T-helper 2 cell treated with Interferon-gamma antibody and Interleukin-4, amounts not matched to agents 5 μg/mL and 100 μg/mL, for 36 hours (primary cell): ENCODE data around the gene HBE1.
"Not testable (repeated sequence)": the region's sequence is repeated elsewhere in the genome, so short reads cannot be mapped to it uniquely, and the experiment has no call there.

Experiments
- DNase-seq: peaks from one replicate; pipeline ENCODE4 v3.0.0; 2021; ENCODE audit warnings: low spot score
- H3K27ac Mint-ChIP-seq: one replicate; pipeline ENCODE4 v1.8.0; 2021; ENCODE audit warnings: mild to moderate bottlenecking, mixed read lengths
- H3K27me3 Mint-ChIP-seq: one replicate; pipeline ENCODE4 v1.8.0; 2021; ENCODE audit warnings: low read depth, mixed read lengths
- H3K36me3 Mint-ChIP-seq: one replicate; pipeline ENCODE4 v1.8.0; 2021; ENCODE audit warnings: low read depth, mixed read lengths
- H3K4me1 Mint-ChIP-seq: one replicate; pipeline ENCODE4 v1.8.0; 2021; ENCODE audit warnings: low read depth, mixed read lengths
- H3K4me3 Mint-ChIP-seq: one replicate; pipeline ENCODE4 v1.8.0; 2022; ENCODE audit warnings: mild to moderate bottlenecking, moderate library complexity, mixed read lengths
- H3K9me3 Mint-ChIP-seq: one replicate; pipeline ENCODE4 v1.8.0; 2021; ENCODE audit warnings: mixed read lengths

HBE1 gene

DNA sequence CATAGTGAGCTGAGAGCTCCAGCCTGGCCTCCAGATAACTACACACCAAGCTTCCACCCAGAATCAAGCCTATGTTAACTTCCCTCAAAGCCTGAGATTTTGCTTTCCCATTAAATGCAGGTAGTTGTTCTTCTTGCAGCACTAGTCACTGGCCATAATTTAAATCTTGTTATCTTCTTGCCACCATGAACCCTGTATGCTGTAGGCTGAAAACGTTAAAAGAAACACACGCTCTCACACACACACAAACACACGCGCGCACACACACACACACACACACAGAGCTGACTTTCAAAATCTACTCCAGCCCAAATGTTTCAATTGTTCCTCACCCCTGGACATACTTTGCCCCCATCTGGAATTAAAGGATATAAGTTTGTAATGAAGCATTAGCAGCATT lies 16.3 kb downstream of the HBE1 start:
- H3K4me1 Mint-ChIP-seq, H3K4me3 Mint-ChIP-seq, H3K9me3 Mint-ChIP-seq, H3K36me3 Mint-ChIP-seq, DNase-seq, H3K27ac Mint-ChIP-seq, H3K27me3 Mint-ChIP-seq: not testable (repeated sequence)

DNA sequence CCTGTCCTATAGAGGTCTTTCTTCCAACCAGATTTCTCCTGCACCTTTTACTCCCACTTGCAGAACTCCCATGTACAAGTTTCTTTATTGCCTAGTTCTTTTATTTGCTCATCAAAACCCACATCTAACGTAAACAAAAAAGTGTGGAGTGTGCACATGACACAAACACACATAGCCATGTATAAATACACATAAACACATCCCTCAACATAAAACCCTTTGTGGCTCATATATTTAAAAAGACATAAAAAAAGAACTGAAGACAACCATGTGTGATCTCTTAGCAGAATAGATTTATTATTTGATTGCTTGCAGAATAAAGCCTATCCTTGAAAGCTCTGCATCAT lies 16.9 kb downstream of the HBE1 start:
- Mint-ChIP-seq H3K4me3 (no peak overlapping the region), H3K27me3 (no peaks in the 10 kb centered on the region), H3K9me3 (no peaks in the 10 kb centered on the region), H3K4me1 (no peaks in the 10 kb centered on the region), H3K36me3 (no peaks in the 10 kb centered on the region), H3K27ac (no peak overlapping the region)
- DNase-seq = no peak

DNA sequence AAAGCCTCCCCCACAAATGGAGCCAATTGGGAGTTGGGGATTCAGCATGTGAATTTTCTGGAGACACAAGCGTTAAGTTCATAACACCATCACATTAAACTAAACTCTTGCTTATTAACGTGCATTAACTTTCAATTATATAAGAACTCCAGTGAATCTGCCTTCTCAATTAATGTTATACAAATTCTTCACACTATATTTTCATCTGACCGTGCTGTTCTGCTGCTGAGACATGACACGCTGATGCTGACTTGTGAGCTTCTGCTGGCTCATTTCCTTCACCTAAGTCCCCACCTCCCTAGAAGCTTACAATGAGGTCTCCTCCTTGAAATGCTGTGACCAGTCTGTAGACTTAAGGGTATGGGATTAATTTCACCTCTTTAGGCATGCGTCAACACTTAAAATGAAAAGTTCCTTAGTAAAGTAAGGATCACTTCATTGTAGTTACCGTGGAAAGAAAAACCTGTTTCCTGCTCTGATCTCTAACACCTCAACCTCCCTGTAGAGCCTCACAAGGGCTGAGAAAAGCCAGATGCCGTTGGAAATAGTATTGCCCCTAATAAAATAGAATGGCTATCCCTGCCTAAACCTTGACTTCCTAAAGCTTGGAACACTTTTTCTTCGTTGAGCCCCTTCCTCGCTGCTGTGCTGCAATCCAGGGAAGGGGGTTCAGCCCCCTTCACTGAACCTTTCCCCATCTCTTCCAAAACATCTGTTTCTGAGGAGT lies 17.4 kb downstream of the HBE1 start:
- H3K27ac Mint-ChIP-seq = no peak overlapping the region
- H3K27me3 Mint-ChIP-seq = no peaks in the 10 kb centered on the region
- H3K4me1 Mint-ChIP-seq = no peaks in the 10 kb centered on the region

DNA sequence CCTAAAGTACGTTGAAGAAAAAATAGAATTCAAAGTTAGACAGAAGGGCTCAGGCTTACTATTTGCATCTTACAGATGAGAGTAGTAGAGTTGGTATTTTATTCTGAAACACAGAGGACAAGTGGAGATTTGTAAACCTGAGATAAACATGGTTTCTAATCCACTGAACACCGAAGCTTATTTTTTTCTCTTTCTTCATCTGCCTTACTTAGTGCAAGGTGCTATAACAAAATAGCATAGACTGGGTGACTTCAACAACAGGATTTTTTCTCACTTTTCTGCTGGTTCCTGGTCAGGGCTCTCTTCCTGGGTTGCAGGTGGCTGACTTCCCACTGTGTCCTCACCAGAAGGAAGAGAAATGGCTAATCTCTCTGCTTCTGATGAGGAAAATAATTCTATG lies 18.0 kb downstream of the HBE1 start:
- no peak for DNase-seq
- H3K27me3 Mint-ChIP-seq = no peaks in the 10 kb centered on the region
- H3K4me1 Mint-ChIP-seq = no peaks in the 10 kb centered on the region
- H3K36me3 Mint-ChIP-seq = no peaks in the 10 kb centered on the region
- no peak overlapping the region for H3K27ac Mint-ChIP-seq
- H3K4me3 Mint-ChIP-seq = no peak overlapping the region
- no peaks in the 10 kb centered on the region for H3K9me3 Mint-ChIP-seq

More for the DNA sequence above, 17.4 kb downstream of the HBE1 start:
- Mint-ChIP-seq H3K9me3 (no peaks in the 10 kb centered on the region), H3K4me3 (no peak overlapping the region), H3K36me3 (no peaks in the 10 kb centered on the region)
- no peak for DNase-seq

DNA sequence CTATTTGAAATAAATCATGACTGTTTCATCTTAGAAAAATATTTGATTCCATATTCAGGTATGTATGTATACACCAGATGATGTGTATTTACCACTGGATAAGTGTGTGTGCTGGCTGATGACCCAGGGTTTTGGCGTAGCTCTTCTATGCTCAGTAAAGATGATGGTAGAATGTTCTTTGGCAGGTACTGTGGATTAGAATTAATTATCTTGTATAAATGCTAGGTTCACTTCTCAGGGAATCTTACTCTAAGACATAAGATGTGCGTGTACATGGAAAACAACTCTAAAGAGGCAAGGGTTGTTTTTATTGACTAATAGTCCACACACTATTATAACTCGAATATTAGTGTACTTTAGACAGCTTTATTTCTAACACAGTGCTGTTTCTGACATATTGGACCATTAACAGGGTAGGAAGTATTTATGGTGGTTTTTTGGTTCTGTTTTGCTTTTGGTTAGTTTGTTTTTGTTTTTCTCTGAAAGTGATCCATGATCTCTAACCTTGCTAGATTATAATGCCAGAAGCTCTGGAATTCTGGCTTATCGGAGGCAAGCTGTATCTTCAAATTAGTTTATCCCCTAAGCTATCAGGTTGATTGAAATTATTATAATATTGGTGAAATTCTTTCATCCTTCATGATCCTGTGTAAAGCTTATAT lies 19.1 kb downstream of the HBE1 start:
- no peak overlapping the region for H3K4me3 Mint-ChIP-seq
- H3K27ac Mint-ChIP-seq = no peak overlapping the region
- no peaks in the 10 kb centered on the region for H3K36me3 Mint-ChIP-seq
- no peaks in the 10 kb centered on the region for H3K27me3 Mint-ChIP-seq
- no peaks in the 10 kb centered on the region for H3K4me1 Mint-ChIP-seq
- no peaks in the 10 kb centered on the region for H3K9me3 Mint-ChIP-seq
- no peak for DNase-seq

DNA sequence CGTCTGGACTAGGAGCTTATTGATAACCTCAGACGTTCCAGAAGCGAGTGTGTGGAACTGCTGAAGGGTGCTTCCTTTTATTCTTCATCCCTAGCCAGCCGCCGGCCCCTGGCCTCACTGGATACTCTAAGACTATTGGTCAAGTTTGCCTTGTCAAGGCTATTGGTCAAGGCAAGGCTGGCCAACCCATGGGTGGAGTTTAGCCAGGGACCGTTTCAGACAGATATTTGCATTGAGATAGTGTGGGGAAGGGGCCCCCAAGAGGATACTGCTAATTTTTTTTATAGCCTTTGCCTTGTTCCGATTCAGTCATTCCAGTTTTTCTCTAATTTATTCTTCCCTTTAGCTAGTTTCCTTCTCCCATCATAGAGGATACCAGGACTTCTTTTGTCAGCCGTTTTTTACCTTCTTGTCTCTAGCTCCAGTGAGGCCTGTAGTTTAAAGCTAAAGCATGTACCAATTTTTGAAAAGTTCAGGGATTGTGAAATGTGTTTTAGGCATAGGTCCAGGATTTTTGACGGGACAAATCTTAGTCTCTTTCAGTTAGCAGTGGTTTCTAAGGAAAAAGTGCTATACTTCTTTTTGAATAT lies 19.8 kb downstream of the HBE1 start, which contains the start of gene HBG1:
HBG1 (minus strand) TSS at position 51 of the 590 bp plus-strand sequence. CDS start 53 bp downstream, outside the sequence.
- H3K36me3 Mint-ChIP-seq, H3K9me3 Mint-ChIP-seq, DNase-seq, H3K4me3 Mint-ChIP-seq, H3K4me1 Mint-ChIP-seq, H3K27me3 Mint-ChIP-seq, H3K27ac Mint-ChIP-seq: not testable (repeated sequence)

DNA sequence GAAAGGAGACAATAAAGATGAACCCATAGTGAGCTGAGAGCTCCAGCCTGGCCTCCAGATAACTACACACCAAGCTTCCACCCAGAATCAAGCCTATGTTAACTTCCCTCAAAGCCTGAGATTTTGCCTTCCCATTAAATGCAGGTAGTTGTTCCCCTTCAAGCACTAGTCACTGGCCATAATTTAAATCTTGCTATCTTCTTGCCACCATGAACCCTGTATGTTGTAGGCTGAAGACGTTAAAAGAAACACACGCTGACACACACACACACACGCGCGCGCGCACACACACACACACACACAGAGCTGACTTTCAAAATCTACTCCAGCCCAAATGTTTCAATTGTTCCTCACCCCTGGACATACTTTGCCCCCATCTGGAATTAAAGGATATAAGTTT lies 21.2 kb downstream of the HBE1 start:
- not testable (repeated sequence) for DNase-seq, H3K36me3 Mint-ChIP-seq, H3K4me3 Mint-ChIP-seq, H3K4me1 Mint-ChIP-seq, H3K27ac Mint-ChIP-seq, H3K9me3 Mint-ChIP-seq, H3K27me3 Mint-ChIP-seq

DNA sequence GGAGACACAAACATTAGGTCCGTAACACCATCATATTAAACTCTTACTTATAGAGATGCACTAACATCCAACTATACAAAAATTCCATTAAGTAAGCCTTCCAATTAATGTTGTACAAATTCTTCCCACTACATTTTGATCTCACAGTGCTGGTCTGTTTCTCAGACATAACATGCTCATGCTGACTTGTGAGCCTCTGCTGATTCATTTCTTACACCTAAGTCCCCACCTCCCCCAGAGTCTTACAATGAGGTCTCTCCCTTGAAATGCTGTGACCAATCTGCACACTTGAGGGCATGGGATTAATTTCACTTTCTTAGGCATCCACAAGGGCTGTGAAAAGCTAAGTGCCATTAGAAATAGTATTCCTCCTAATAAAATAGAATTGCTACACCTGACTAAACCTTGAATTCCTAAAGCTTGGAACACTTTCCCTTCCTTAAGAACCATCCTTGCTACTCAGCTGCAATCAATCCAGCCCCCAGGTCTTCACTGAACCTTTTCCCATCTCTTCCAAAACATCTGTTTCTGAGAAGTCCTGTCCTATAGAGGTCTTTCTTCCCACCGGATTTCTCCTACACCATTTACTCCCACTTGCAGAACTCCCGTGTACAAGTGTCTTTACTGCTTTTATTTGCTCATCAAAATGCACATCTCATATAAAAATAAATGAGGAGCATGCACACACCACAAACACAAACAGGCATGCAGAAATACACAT lies 22.1 kb downstream of the HBE1 start:
- Mint-ChIP-seq H3K4me3 (no peak overlapping the region), H3K4me1 (no peaks in the 10 kb centered on the region), H3K9me3 (no peaks in the 10 kb centered on the region), H3K36me3 (no peaks in the 10 kb centered on the region), H3K27me3 (peaks cover 3% of the 10 kb centered on the region), H3K27ac (no peak overlapping the region)
- no peak for DNase-seq

DNA sequence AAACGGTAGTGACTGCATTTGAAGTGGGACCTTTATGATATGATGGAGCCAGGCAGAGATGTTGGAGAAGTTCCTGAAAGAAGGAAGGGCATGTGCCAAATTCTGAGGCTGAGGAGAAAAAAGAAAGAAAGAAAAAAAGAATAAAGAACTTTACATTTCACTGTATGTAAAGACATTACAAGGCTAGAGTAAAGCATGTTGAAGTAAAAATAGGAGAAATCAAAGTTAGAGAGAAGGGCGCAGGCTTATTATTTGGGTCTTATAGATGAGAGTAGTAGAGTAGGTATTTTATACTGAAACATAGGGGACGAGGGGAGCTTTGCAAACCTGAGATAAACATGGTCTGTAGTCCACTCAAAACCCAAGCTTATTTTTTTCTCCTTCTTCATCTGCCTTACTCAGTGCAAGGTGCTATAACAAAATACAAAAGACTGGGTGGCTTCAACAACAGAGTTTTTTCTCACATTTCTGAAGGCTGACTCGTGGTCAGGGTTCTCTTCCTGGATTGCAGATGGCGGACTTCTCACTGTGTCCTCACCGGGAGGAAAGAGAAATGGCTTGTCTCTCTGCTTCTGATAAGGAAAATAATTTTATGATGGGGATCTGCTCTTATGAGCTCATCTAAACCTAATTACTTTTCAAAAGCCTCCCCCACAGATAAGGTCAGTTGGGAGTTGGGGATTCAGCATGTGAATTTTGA lies 22.8 kb downstream of the HBE1 start:
- H3K9me3 Mint-ChIP-seq = no peaks in the 10 kb centered on the region
- H3K4me3 Mint-ChIP-seq = no peak overlapping the region
- no peak overlapping the region for H3K27ac Mint-ChIP-seq
- peaks cover 3% of the 10 kb centered on the region for H3K27me3 Mint-ChIP-seq
- DNase-seq = no peak
- H3K36me3 Mint-ChIP-seq = no peaks in the 10 kb centered on the region
- no peaks in the 10 kb centered on the region for H3K4me1 Mint-ChIP-seq

DNA sequence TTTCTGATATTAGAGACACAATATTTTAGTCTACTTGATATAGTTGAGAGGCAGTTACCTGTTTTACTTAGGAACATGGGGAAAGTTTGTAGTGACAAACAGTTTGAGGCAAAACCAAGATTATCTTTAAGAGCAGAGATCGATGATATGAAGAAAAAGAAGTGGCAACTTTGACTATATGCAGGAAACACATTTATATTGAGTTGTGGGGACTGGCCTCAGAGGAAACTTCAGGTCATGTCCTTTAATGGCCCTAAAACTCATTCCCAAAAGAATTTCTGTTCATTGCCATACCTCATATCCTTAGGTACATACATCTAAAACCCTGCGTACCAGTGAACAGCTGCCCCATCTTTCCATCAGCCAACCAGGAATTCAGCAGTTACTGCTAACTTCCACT lies 24.6 kb downstream of the HBE1 start:
- no peak for DNase-seq
- H3K27ac Mint-ChIP-seq = no peak overlapping the region
- H3K4me1 Mint-ChIP-seq = no peaks in the 10 kb centered on the region
- H3K36me3 Mint-ChIP-seq = no peaks in the 10 kb centered on the region
- no peak overlapping the region for H3K4me3 Mint-ChIP-seq
- H3K27me3 Mint-ChIP-seq = peaks cover 3% of the 10 kb centered on the region
- no peaks in the 10 kb centered on the region for H3K9me3 Mint-ChIP-seq

DNA sequence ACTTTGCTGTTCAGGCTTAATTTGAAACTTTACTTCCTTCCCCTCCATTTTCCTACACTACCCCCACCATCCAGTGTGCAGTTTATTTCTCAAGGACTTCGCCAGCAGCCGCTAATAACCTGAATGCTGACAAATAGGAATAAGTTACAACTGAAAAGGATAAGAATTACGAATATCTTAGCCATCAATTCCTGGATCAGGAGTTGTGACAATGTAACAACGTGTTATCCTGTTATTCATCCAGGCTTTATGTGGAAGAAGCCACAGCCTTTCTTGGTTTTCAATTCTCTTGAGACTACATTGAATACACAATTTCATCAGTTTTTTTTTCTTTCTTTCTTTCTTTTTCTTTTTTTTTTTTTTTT lies 25.9 kb downstream of the HBE1 start:
- Mint-ChIP-seq H3K27ac (no peak overlapping the region), H3K27me3 (peaks cover 5% of the 10 kb centered on the region), H3K4me1 (no peaks in the 10 kb centered on the region), H3K9me3 (no peaks in the 10 kb centered on the region), H3K36me3 (no peaks in the 10 kb centered on the region), H3K4me3 (no peak overlapping the region)
- no peak for DNase-seq

DNA sequence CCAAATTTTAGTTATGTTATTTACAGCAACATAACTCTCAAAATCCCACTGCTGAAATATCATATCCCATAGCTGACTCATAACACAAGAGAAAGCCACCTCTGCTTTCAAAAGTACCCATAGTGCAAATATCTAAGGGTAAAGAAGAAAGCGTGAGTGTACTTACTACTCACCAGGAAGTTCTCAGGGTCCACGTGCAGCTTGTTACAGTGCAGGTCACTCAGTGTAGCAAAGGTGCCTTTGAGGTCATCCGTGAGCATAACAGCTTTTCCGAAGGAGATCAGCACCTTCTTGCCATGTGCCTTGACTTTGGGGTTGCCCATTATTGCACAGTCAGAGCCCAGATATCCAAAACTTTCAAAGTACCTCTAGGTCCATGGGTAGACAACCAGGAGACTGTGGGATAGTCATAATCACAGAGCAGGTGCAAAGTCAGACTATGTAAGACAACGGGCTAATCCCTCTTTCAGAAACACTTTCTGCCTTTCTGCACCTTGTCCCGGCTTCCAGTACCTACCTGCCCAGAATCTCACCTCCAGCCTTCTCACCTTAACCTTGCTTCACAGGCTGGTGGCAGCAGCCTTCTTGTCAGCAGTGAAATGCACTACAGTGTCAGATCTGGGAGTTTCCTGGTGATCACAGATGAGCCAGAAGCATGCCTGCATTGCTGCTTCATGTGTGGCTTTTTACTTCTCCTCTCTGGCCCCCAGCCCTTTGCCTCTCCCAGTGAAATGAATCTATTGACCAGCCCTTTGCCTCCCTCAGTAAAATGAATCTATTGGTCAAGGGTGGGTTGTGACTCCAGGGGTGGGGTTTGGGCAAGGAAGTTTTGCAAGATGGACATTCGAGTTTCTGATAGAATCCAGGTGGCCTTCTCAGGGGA lies 26.6 kb downstream of the HBE1 start:
- Mint-ChIP-seq H3K9me3 (no peaks in the 10 kb centered on the region), H3K4me3 (no peak overlapping the region), H3K36me3 (no peaks in the 10 kb centered on the region), H3K27me3 (peaks cover 9% of the 10 kb centered on the region), H3K4me1 (no peaks in the 10 kb centered on the region), H3K27ac (no peak overlapping the region)
- DNase-seq = no peak

DNA sequence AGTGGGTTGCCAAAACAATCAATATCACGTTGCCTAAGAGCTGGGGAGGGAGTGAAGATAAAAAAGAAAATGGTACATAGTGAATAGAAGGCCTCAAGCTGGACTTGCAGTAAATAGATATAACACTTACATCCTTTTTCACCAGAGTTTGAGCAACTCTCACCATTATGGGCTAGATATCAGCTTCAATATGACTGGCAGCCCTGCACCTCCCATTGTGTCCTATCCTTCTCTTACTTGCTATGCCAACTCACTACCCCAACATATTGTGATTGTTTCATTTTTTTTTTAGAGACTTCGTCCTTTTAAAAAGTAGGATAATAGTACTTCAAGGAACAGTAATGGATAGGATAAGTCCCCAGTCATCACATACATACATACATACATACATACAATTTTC lies 27.5 kb downstream of the HBE1 start:
- H3K27me3 Mint-ChIP-seq = peaks cover 11% of the 10 kb centered on the region
- no peaks in the 10 kb centered on the region for H3K36me3 Mint-ChIP-seq
- H3K4me1 Mint-ChIP-seq = no peaks in the 10 kb centered on the region
- H3K4me3 Mint-ChIP-seq = no peak overlapping the region
- H3K9me3 Mint-ChIP-seq = no peaks in the 10 kb centered on the region
- no peak for DNase-seq
- no peak overlapping the region for H3K27ac Mint-ChIP-seq
